H1 (cell line): ENCODE results near the gene MATN4. TPM values are rescaled to one million over a fixed set of nuclear protein-coding genes. Genes with fewer than 3 reads are reported as not detected.
A peak's percentile ranks its signal among the peaks of the same experiment; 100 is the strongest.

ENCODE experiments used
- CTCF ChIA-PET: fragments of 300-600 bp; sonication (Branson Sonifier 250); formaldehyde crosslinking; loops from one replicate; lab custom pipeline; 2021; ENCODE audit not compliant: partially characterized antibody; lab: Charles Lee
- POLR2A ChIA-PET: fragments of 300-600 bp; sonication (Branson Sonifier 250); formaldehyde crosslinking; loops from one replicate; lab custom pipeline; 2021; ENCODE audit warnings: inconsistent platforms; ENCODE audit not compliant: partially characterized antibody; lab: Charles Lee
- DNase-seq, 2 experiments: peaks; one replicate each; pipeline versions ENCODE4 v3.0.0 to v3.0.0-alpha.2; 2010 to 2022; ENCODE audit warnings: low spot score in 2 of 2, low read depth in 1 of 2, mixed read lengths in 1 of 2
- FAIRE-seq: peaks from 2 replicates; lab custom pipeline; 2011; peaks lifted over from hg19 to GRCh38; lab: Jason Lieb, UNC
- H2AFZ ChIP-seq: 2 replicates; pipeline ENCODE4 v1.8.1; 2012; ENCODE audit warnings: low read length, inconsistent platforms
- H2AK5ac ChIP-seq: 2 replicates; pipeline ENCODE4 v1.6.1; 2013; ENCODE audit warnings: low read depth, low read length
- H2BK120ac ChIP-seq: replicated peaks from 2 replicates; pipeline ENCODE3; 2013; ENCODE audit warnings: low read depth, low read length, inconsistent platforms
- H2BK12ac ChIP-seq: 2 replicates; pipeline ENCODE4 v1.6.1; 2013; ENCODE audit warnings: low read depth, low read length
- H2BK15ac ChIP-seq: 2 replicates; pipeline ENCODE4 v1.6.1; 2013; ENCODE audit warnings: low read length
- H2BK20ac ChIP-seq: 2 replicates; pipeline ENCODE4 v1.6.1; 2013; ENCODE audit warnings: low read length
- H2BK5ac ChIP-seq: 2 replicates; pipeline ENCODE4 v1.6.1; 2013; ENCODE audit warnings: low read depth, low read length
- H3K14ac ChIP-seq: 2 replicates; pipeline ENCODE4 v1.6.1; 2013; ENCODE audit warnings: inconsistent platforms; ENCODE audit not compliant: insufficient read length
- H3K18ac ChIP-seq: 2 replicates; pipeline ENCODE4 v1.6.1; 2013; ENCODE audit warnings: low read length; ENCODE audit errors: extremely low read depth
- H3K23ac ChIP-seq: 2 replicates; pipeline ENCODE4 v1.6.1; 2013; ENCODE audit warnings: inconsistent platforms; ENCODE audit not compliant: insufficient read length
- H3K23me2 ChIP-seq: 2 replicates; pipeline ENCODE4 v1.6.1; 2013; ENCODE audit warnings: low read depth, low read length
- H3K27ac ChIP-seq: 2 replicates; pipeline ENCODE4 v1.6.1; 2011; ENCODE audit warnings: low read depth, low read length, inconsistent platforms
- H3K27me3 ChIP-seq, 4 experiments: replicated peaks in 1 of 4; 1 replicate in 1 of 4; 2 replicates in 3 of 4; pipeline versions ENCODE4 v1.6.1 to v1.8.1; 2011 to 2013; ENCODE audit warnings: low read length in 3 of 4, mild to moderate bottlenecking in 3 of 4, inconsistent platforms in 2 of 4, mixed read lengths in 2 of 4, moderate library complexity in 1 of 4; ENCODE audit not compliant: control insufficient read depth in 3 of 4, insufficient read depth in 3 of 4; ENCODE audit errors: extremely low read depth in 1 of 4
- H3K36me3 ChIP-seq, 4 experiments: 2 replicates each; pipeline versions ENCODE4 v1.6.1 to v1.8.1; 2011 to 2013; ENCODE audit warnings: mild to moderate bottlenecking in 4 of 4, low read length in 3 of 4, moderate library complexity in 2 of 4, control low read depth in 1 of 4, inconsistent platforms in 1 of 4; ENCODE audit not compliant: insufficient read depth in 4 of 4, control insufficient read depth in 2 of 4
- H3K4ac ChIP-seq: replicated peaks from 2 replicates; pipeline ENCODE3; 2013; ENCODE audit warnings: low read length, low read depth, mixed read lengths, inconsistent platforms; ENCODE audit not compliant: insufficient read length
- H3K4me1 ChIP-seq, 4 experiments: replicated peaks in 1 of 4; 1 replicate in 1 of 4; 2 replicates in 3 of 4; pipeline versions ENCODE4 v1.6.1 to v1.8.1; 2011 to 2013; ENCODE audit warnings: low read length in 3 of 4, inconsistent platforms in 2 of 4, mixed read lengths in 1 of 4; ENCODE audit not compliant: insufficient read depth in 4 of 4, control insufficient read depth in 3 of 4
- H3K4me2 ChIP-seq, 2 experiments: 2 replicates each; pipeline versions ENCODE4 v1.6.1 to v1.8.1; 2011 to 2013; ENCODE audit warnings: low read depth in 2 of 2, low read length in 2 of 2, control low read depth in 1 of 2, inconsistent platforms in 1 of 2, mild to moderate bottlenecking in 1 of 2; ENCODE audit not compliant: insufficient read depth in 1 of 2
- H3K4me3 ChIP-seq, 4 experiments: fragments of 200-600, 300-600 bp in 1 of 4; sonication (generic), shearing (Covaris generic), sonication (Bioruptor Twin) in 1 of 4; 2 replicates each; pipeline versions ENCODE4 v1.5.1 to v1.8.1; 2011 to 2016; ENCODE audit warnings: low read length in 4 of 4, low read depth in 3 of 4, control low read depth in 2 of 4, inconsistent platforms in 2 of 4, mild to moderate bottlenecking in 2 of 4, mixed read lengths in 1 of 4, moderate library complexity in 1 of 4; ENCODE audit not compliant: insufficient read depth in 2 of 4; ENCODE audit errors: extremely low read depth in 1 of 4
- H3K56ac ChIP-seq: replicated peaks from 2 replicates; pipeline ENCODE3; 2013; ENCODE audit warnings: low read depth, mild to moderate bottlenecking, mixed read lengths, low read length, inconsistent platforms; ENCODE audit not compliant: insufficient read length
- H3K79me1 ChIP-seq: 2 replicates; pipeline ENCODE4 v1.6.1; 2013; ENCODE audit warnings: low read depth, low read length, control low read depth
- H3K79me2 ChIP-seq, 2 experiments: 2 replicates each; pipeline versions ENCODE4 v1.6.1 to v1.8.1; 2012 to 2013; ENCODE audit warnings: low read length in 2 of 2, mild to moderate bottlenecking in 2 of 2, inconsistent platforms in 1 of 2; ENCODE audit not compliant: insufficient read depth in 2 of 2, control insufficient read depth in 1 of 2
- H3K9ac ChIP-seq, 4 experiments: replicated peaks in 1 of 4; 1 replicate in 1 of 4; 2 replicates in 3 of 4; pipeline versions ENCODE4 v1.6.1 to v1.8.1; 2011 to 2013; ENCODE audit warnings: low read depth in 3 of 4, low read length in 3 of 4, control low read depth in 2 of 4, mild to moderate bottlenecking in 2 of 4, moderate library complexity in 2 of 4, inconsistent platforms in 1 of 4; ENCODE audit errors: extremely low read depth in 1 of 4
- H3K9me3 ChIP-seq, 2 experiments: 2 replicates each; pipeline versions ENCODE4 v1.6.1 to v1.8.1; 2012 to 2013; ENCODE audit warnings: mild to moderate bottlenecking in 2 of 2, moderate library complexity in 2 of 2, control low read depth in 1 of 2, inconsistent platforms in 1 of 2, low read depth in 1 of 2, low read length in 1 of 2, mixed read lengths in 1 of 2; ENCODE audit not compliant: insufficient read depth in 2 of 2
- H4K20me1 ChIP-seq, 2 experiments: replicated peaks in 1 of 2; 2 replicates each; pipeline versions ENCODE3 to v1.8.1; 2011 to 2013; ENCODE audit warnings: inconsistent platforms in 2 of 2, low read length in 2 of 2, mild to moderate bottlenecking in 1 of 2; ENCODE audit not compliant: insufficient read depth in 2 of 2, control insufficient read depth in 1 of 2
- H4K5ac ChIP-seq: 2 replicates; pipeline ENCODE4 v1.6.1; 2013; ENCODE audit warnings: low read length, low read depth, mixed read lengths, inconsistent platforms; ENCODE audit not compliant: insufficient read length
- H4K8ac ChIP-seq: 2 replicates; pipeline ENCODE4 v1.8.0; 2013; ENCODE audit warnings: mild to moderate bottlenecking, moderate library complexity, low read length, inconsistent platforms; ENCODE audit not compliant: insufficient read depth; ENCODE audit errors: extremely low read depth
- H4K91ac ChIP-seq: replicated peaks from 2 replicates; pipeline ENCODE3; 2013; ENCODE audit warnings: low read length, mixed read lengths, inconsistent platforms; ENCODE audit not compliant: insufficient read length
- ASH2L ChIP-seq: fragments of 200-600, 300-600 bp; sonication (generic); IDR thresholded peaks from one replicate; pipeline ENCODE4 v1.7.1; 2017; ENCODE audit warnings: low read length
- FOSL1 ChIP-seq: IDR thresholded peaks from 2 replicates; pipeline ENCODE4 v1.6.1; 2011; ENCODE audit warnings: mild to moderate bottlenecking, low read depth, low read length, moderate library complexity; ENCODE audit not compliant: insufficient read depth
- HDAC2 ChIP-seq, 2 experiments: fragments of 300-600 bp in 1 of 2; sonication (generic) in 1 of 2; IDR thresholded peaks; 2 replicates each; pipeline ENCODE4 v1.6.1; 2011 to 2012; ENCODE audit warnings: low read depth in 2 of 2, low read length in 2 of 2, mild to moderate bottlenecking in 2 of 2, moderate library complexity in 2 of 2, borderline replicate concordance in 1 of 2, inconsistent platforms in 1 of 2
- POU5F1 ChIP-seq: IDR thresholded peaks from 2 replicates; pipeline ENCODE4 v1.6.1; 2011; ENCODE audit warnings: low read depth, mild to moderate bottlenecking, low read length, moderate library complexity
- SP2 ChIP-seq: IDR thresholded peaks from 2 replicates; pipeline ENCODE4 v1.6.1; 2012; ENCODE audit warnings: mild to moderate bottlenecking, low read length, inconsistent platforms
- SUZ12 ChIP-seq: fragments of 200-600 bp; sonication (generic); IDR thresholded peaks from 2 replicates; pipeline ENCODE4 v1.6.1; 2012; ENCODE audit warnings: mild to moderate bottlenecking, inconsistent platforms, low read length, moderate library complexity, mixed read lengths
- TEAD4 ChIP-seq: IDR thresholded peaks from 2 replicates; pipeline ENCODE4 v1.6.1; 2012; ENCODE audit warnings: low read depth, low read length, inconsistent platforms, mixed read lengths
- YY1 ChIP-seq: IDR thresholded peaks from 2 replicates; pipeline ENCODE4 v1.6.1; 2011; ENCODE audit warnings: low read depth, mild to moderate bottlenecking, low read length
- WGBS, 2 experiments: shearing (Covaris generic) in 1 of 2; methylation state at CpG; one replicate each; pipeline versions ENCODE4 v1.1.6 to v1.1.7; 2013 to 2015; ENCODE audit warnings: low lambda C conversion rate in 2 of 2, mixed read lengths in 2 of 2, inconsistent platforms in 1 of 2, low coverage in 1 of 2, missing lambda C conversion rate in 1 of 2; ENCODE audit not compliant: insufficient replicate concordance in 2 of 2, insufficient coverage in 1 of 2, insufficient read length in 1 of 2; ENCODE audit errors: extremely low coverage in 1 of 2, missing lambda C conversion rate in 1 of 2; 5-methylcytosine and 5-hydroxymethylcytosine counted together
- polyA plus RNA-seq, 7 experiments: library from polyadenylated mRNA; depleted of rRNA in 3 of 7; stranded (reverse) in 5 of 7; unstranded in 2 of 7; fragments of >200 nt in 5 of 7; fragments of 200-250 nt in 2 of 7; gene quantifications; 1 replicate in 5 of 7; 2 replicates in 1 of 7; 4 replicates in 1 of 7; pipeline versions ENCODE4 v1.2.1 to v1.2.3, GENCODE V29; 2011 to 2013; ENCODE audit warnings: missing spikeins in 2 of 7, mixed read lengths in 2 of 7
- total RNA-seq: library from RNA; stranded (reverse); fragmentation: NEBNext Ultra II Directional; extraction: Animal tissue kit (Norgen Biotek cat#: 25700); gene quantifications from 2 replicates; pipeline ENCODE4 v1.2.1, GENCODE V29; 2021

Gene MATN4
- total and polyA plus RNA-seq, 2 of the 8 experiments (the other 6 are each of a cell fraction or from before 2014, with no cell fraction given): 2.1 to 4.4 TPM

DNA sequence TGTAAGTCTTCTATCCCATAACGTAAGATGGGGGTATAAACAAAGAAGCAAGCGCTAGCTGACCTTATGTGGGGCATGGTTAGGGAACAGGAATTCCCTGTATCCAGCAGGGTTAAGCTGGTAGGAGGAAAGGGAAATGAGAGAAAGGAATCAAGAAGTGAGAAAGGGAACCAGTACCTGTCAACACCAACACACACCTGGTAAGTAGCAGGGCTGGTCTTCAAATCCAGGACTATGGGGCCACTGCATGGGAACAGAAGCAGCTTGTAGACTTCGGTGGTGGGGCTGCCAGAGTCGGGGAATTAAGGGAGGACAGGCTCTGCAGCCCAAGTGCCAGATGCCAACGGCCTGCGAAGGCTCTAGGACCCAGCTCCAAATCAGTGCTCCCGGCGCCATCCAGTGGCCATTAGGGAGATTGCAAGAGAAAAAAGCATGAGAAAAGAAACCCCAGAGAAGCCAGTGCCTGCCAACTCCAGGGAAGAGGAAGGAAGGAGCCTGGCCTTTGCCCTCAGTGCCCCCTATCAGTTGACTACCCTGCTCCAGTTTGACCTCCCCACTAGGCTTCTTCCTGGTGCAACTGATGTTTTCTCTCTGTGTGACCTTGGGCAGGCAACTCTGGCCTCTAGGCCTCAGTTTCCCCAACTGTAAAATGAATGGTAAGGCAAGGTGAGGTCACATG lies 17.3 kb downstream of the MATN4 start:
- CTCF ChIA-PET: interaction anchor here (0.6 to 6.2 kb wide), 52 partner anchors 8 to 611 kb away, joined by 3 to 104 read pairs (median 4); partner anchors contain the start of genes KCNS1, MATN4, RBPJL and SEMG1
- no peak for TF ChIP-seq POU5F1
- TF ChIP-seq YY1: peak; percentile 68
- TF ChIP-seq TEAD4: peak; percentile 49
- TF ChIP-seq ASH2L: no peak
- no peak for TF ChIP-seq SP2
- TF ChIP-seq SUZ12: no peak
- peak; percentile 73; the same call in 1 of the 2 replicates for TF ChIP-seq FOSL1
- TF ChIP-seq HDAC2 (IDR thresholded peaks at IDR 0.05; ENCODE audit: borderline replicate concordance in 1 of 2, low read depth in 2 of 2, low read length in 2 of 2): no peak

More for the DNA sequence above, 17.3 kb downstream of the MATN4 start:
- no peak overlapping the region for H3K14ac ChIP-seq
- DNase-seq: peak; percentile 65 to 90
- peak; percentile 72 for FAIRE-seq
- 0 out of 8 replicates have a peak, but pooled peaks cover 0 to 3% (median 0%) of the 10 kb centered on the region in 4 experiments for H3K36me3 ChIP-seq
- H3K56ac ChIP-seq: no peak overlapping the region
- no peak overlapping the region for H2AK5ac ChIP-seq
- 33% methylated on average over 8 of the region's 8 CpGs; no CpG with 5 or more reads in 1 of the 2 experiments for WGBS, 2 experiments
- no peak overlapping the region for H2BK20ac ChIP-seq
- H3K23ac ChIP-seq: no peak overlapping the region
- no peak overlapping the region for H3K4me2 ChIP-seq
- 0 out of 2 replicates have a peak overlapping the region, but pooled peaks have one; percentile 30 for H2BK5ac ChIP-seq
- H3K4me3 ChIP-seq: no peak overlapping the region
- no peak overlapping the region for H3K18ac ChIP-seq
- peaks cover 0 to 20% (median 11%) of the 10 kb centered on the region in 4 experiments; a peak in 6 of 7 replicates for H3K27me3 ChIP-seq
- H3K4ac ChIP-seq: no peak overlapping the region
- no peaks in the 10 kb centered on the region for H4K20me1 ChIP-seq
- H3K79me2 ChIP-seq: no peaks in the 10 kb centered on the region
- H3K79me1 ChIP-seq: no peaks in the 10 kb centered on the region
- H2BK120ac ChIP-seq: no peak overlapping the region
- H3K27ac ChIP-seq: no peak overlapping the region
- H2AFZ ChIP-seq: peak overlapping the region; percentile 87
- H3K9me3 ChIP-seq: peaks cover 8 to 12% of the 10 kb centered on the region in 2 experiments
- H4K91ac ChIP-seq: no peak overlapping the region
- H4K5ac ChIP-seq: no peak overlapping the region
- peaks cover 0 to 3% (median 0%) of the 10 kb centered on the region in 4 experiments; a peak in 3 of 7 replicates for H3K4me1 ChIP-seq
- no peak overlapping the region for H3K9ac ChIP-seq
- H2BK12ac ChIP-seq: peak overlapping the region; percentile 4; the same call in 1 of the 2 replicates
- POLR2A ChIA-PET: no interaction called here
- peaks cover 7% of the 10 kb centered on the region; the same call in 1 of the 2 replicates for H3K23me2 ChIP-seq
- no peak overlapping the region for H4K8ac ChIP-seq
- peak overlapping the region; percentile 75; the same call in 1 of the 2 replicates for H2BK15ac ChIP-seq
